Right atrium auricular region (tissue), 2 donors: ENCODE measurements around the gene KHK. TPM values are rescaled to one million over a fixed set of nuclear protein-coding genes. Genes with fewer than 3 reads are reported as not detected.

ENCODE experiments used
- DNase-seq: peaks from one replicate; pipeline ENCODE4 v3.0.0-alpha.2; 2019; ENCODE audit warnings: low spot score
- H3K27ac ChIP-seq, 2 donors: fragments of 200-600 bp; sonication (generic); 1 replicate in 1 of 2; 2 replicates in 1 of 2; pipeline ENCODE4 v1.5.1; 2016 to 2019
- H3K27me3 ChIP-seq, 2 donors: fragments of 200-600 bp; sonication (generic); one replicate each; pipeline versions ENCODE4 v1.5.1 to v1.6.0; 2017 to 2019
- H3K36me3 ChIP-seq: fragments of 200-600 bp; sonication (generic); one replicate; pipeline ENCODE4 v1.5.1; 2016
- H3K4me1 ChIP-seq, 2 donors: fragments of 200-600 bp; sonication (generic); one replicate each; pipeline versions ENCODE4 v1.5.1 to v1.6.0; 2017 to 2019
- H3K4me3 ChIP-seq, 2 donors: fragments of 200-600 bp; sonication (generic); 1 replicate in 1 of 2; 2 replicates in 1 of 2; pipeline ENCODE4 v1.5.1; 2017 to 2019; ENCODE audit warnings: mild to moderate bottlenecking in 1 of 2, moderate library complexity in 1 of 2
- H3K9me3 ChIP-seq, 2 donors: fragments of 200-600 bp; sonication (generic); one replicate each; pipeline ENCODE4 v1.5.1; 2019
- total RNA-seq, 2 donors: library from RNA; depleted of rRNA; stranded (reverse); fragments of >200 nt; gene quantifications; one replicate each; pipeline ENCODE4 v1.1.0, GENCODE V29; 2016
- TF ChIP-seq, protein P1 (sequence below), 2 donors: fragments of 200-600 bp; sonication (generic); IDR thresholded peaks; one replicate each; pipeline ENCODE4 v1.5.1; 2019; ENCODE audit warnings: antibody characterized with exemption in 2 of 2

KHK gene
- total RNA-seq, 2 donors from 2014 or later, result 0.82 to 1.7 TPM

DNA sequence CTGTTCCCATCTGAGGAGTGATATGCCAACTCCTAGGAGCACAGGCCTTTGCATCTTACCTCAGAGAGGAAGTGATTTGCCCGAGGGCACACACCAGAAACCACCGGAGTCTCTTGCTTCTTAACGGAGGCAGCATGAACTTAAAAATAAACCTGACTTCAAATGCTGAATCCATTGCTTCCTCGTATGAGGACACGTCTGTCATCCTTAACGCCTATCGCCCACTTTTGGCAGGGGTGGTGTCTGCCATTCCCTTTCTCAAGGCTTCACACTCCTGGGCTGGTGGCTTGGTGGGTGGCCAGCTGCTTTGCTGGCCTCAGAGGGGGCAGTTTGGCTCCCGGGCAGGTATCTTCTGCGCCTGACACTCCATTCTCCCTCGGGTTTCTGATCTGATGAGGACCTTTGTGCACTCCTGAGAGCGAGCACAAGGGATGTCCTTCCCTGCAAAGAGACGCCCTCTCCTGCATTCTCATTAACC is 48.9 kb downstream of the KHK start:
- no peak for DNase-seq
- Histone ChIP-seq H3K4me1 (peaks cover 0 to 23% of the 10 kb centered on the region in 2 donors), H3K4me3 (no peak overlapping the region), H3K27ac (no peak overlapping the region), H3K27me3 (no peaks in the 10 kb centered on the region), H3K9me3 (no peaks in the 10 kb centered on the region), H3K36me3 (peaks cover 20% of the 10 kb centered on the region)
- TF ChIP-seq, protein P1, sequence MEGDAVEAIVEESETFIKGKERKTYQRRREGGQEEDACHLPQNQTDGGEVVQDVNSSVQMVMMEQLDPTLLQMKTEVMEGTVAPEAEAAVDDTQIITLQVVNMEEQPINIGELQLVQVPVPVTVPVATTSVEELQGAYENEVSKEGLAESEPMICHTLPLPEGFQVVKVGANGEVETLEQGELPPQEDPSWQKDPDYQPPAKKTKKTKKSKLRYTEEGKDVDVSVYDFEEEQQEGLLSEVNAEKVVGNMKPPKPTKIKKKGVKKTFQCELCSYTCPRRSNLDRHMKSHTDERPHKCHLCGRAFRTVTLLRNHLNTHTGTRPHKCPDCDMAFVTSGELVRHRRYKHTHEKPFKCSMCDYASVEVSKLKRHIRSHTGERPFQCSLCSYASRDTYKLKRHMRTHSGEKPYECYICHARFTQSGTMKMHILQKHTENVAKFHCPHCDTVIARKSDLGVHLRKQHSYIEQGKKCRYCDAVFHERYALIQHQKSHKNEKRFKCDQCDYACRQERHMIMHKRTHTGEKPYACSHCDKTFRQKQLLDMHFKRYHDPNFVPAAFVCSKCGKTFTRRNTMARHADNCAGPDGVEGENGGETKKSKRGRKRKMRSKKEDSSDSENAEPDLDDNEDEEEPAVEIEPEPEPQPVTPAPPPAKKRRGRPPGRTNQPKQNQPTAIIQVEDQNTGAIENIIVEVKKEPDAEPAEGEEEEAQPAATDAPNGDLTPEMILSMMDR (IDR thresholded peaks at IDR 0.05), result no peak

DNA sequence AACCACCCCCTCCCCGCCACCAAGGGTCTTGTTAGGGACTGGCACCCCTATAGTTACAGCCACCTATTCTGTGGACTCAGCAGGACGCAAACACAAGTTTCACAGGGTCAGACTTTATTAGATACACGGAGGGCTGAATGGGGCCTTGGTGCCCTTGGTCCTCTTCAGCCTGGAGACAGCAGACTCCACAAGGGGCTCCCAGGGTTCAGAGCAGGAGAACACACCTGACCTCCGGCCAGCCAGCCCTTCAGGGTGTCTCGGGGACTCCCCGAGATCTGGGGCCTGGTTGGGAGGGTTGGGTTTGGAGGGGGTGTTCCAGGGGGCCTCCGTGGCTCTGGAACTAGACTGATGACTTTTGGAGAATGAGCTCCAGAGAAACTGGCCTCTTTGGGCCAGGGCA is 50.2 kb downstream of the KHK start:
- Histone ChIP-seq H3K9me3 (no peaks in the 10 kb centered on the region), H3K27me3 (no peaks in the 10 kb centered on the region)

DNA sequence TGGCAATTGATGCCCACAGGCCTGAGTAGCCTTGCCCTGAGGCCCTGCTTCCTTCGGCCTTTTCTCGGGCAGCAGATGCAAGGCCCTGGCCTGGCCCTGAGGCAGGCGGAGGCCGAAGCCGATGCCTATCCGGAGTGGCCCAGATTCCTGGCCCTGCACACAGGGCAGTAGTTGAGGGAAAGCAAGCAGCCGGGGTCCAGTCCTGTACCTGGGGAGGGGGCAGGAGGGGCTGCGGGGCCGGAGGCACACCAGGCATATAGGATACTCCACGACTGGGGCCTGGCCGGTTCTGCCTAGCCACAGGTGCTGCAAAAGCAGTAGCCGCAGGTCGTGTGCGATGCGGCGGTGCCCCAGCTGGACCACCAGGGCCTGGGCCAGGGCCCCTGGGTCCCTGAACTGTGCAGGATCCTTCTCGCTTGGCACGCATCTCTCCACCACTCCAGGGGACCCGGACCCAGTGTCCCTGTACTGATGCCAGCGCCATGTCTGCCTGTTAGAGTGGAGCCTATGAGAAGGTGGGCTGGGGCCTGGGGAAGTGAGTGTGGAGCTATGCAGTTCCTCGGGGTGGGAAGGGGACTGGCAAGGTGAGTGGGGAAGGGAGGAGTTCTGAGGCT is 50.9 kb downstream of the KHK start:
- TF ChIP-seq, protein P1 (IDR thresholded peaks at IDR 0.05), result no peak
- no peaks in the 10 kb centered on the region for H3K27me3 ChIP-seq
- DNase-seq, result no peak
- H3K9me3 ChIP-seq, result no peaks in the 10 kb centered on the region
- H3K27ac ChIP-seq, result no peak overlapping the region
- H3K4me3 ChIP-seq, result no peak overlapping the region
- H3K36me3 ChIP-seq, result peaks cover 1% of the 10 kb centered on the region
- H3K4me1 ChIP-seq, result peaks cover 0 to 21% of the 10 kb centered on the region in 2 donors

More for the DNA sequence above, 50.2 kb downstream of the KHK start:
- H3K36me3 ChIP-seq, result peaks cover 8% of the 10 kb centered on the region
- H3K4me3 ChIP-seq, result no peak overlapping the region
- no peak for DNase-seq
- TF ChIP-seq, protein P1 (IDR thresholded peaks at IDR 0.05), result no peak
- H3K27ac ChIP-seq, result no peak overlapping the region
- peaks cover 0 to 23% of the 10 kb centered on the region in 2 donors for H3K4me1 ChIP-seq

DNA sequence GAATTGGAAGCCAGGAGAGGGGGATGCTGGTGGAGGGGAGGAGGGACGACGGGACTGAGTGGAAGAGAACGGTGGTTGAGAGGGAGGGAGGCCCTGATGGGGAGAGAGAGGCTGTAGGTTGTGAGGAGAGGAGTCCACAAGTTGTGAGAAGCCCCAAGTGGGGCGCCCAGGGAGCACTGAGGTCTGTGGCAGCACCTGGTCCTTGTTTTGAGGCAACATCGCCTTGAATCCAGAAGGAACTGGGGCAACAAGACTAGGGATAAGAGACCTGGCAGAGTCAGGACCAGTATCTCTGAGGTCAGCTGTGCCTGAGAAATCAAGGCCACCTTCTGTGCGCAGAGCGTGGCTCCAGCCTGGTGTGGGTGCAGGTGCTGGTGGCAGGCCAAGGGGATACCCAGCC is 51.5 kb downstream of the KHK start:
- peaks cover 0 to 14% of the 10 kb centered on the region in 2 donors for H3K4me1 ChIP-seq
- no peak for DNase-seq
- TF ChIP-seq, protein P1 (IDR thresholded peaks at IDR 0.05), result no peak
- no peak overlapping the region for H3K4me3 ChIP-seq
- H3K9me3 ChIP-seq, result no peaks in the 10 kb centered on the region
- H3K27ac ChIP-seq, result no peak overlapping the region
- no peaks in the 10 kb centered on the region for H3K36me3 ChIP-seq
- H3K27me3 ChIP-seq, result no peaks in the 10 kb centered on the region

DNA sequence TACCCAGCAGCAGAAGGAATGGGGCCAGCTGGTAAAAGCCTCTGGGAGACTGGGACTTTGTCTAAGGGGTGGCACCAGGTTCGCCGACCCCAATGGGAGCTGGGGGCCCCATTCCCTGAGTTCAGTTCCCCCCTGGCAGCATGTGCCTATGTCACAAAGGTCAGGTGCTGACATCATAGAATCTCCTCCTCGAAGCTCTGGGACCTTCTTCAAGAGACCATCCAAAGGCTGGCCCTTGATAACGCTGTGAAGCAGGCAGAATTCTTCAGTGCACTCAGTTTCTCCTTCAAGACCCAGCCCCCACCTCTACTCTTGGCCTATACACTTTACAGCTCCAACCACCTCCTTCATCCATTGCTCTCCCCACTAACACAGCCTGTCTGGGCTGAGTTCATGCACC is 52.7 kb downstream of the KHK start, which contains the start of gene PRR30:
TSS of gene PRR30 (minus strand) at position 101 of the 400 bp plus-strand sequence. CDS start 1,081 bp downstream, outside the sequence.
- TF ChIP-seq, protein P1 (IDR thresholded peaks at IDR 0.05), result no peak
- Histone ChIP-seq H3K36me3 (no peaks in the 10 kb centered on the region), H3K9me3 (no peaks in the 10 kb centered on the region), H3K27me3 (no peaks in the 10 kb centered on the region), H3K4me3 (no peak within 1 kb of the TSS), H3K4me1 (peaks cover 0 to 3% of the 10 kb centered on the region in 2 donors), H3K27ac (no peak within 1 kb of the TSS)
- no peak for DNase-seq

DNA sequence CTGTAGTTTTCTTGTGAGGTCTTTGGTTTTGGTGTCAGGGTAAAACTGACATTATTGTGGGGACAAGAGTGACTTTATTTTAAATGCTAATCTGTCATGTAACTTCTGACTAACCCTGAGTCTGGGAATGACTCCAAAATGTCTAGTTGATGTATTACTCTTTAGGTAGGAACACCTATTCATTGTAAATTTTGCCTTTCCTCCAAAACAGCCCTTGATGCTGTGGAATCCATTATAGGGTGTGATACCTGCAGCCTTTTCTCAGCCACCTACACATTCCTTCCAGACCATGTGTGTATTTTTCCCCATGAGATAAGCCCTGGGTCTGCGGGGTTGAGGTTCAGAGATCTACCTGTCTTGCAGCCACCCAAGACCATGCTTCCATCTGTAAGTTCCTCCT is 56.7 kb downstream of the KHK start:
- no peaks in the 10 kb centered on the region for H3K9me3 ChIP-seq
- H3K27me3 ChIP-seq, result no peaks in the 10 kb centered on the region
- no peak overlapping the region for H3K4me3 ChIP-seq
- H3K27ac ChIP-seq, result no peak overlapping the region
- no peaks in the 10 kb centered on the region for H3K36me3 ChIP-seq
- DNase-seq, result no peak
- no peaks in the 10 kb centered on the region for H3K4me1 ChIP-seq
- TF ChIP-seq, protein P1 (IDR thresholded peaks at IDR 0.05), result no peak
